GM21528 (cell line): ENCODE measurements around the gene PRSS37.
"Not testable (repeated sequence)": the region's sequence is repeated elsewhere in the genome, so short reads cannot be mapped to it uniquely, and the experiment has no call there.

Experiments used
- ATAC-seq: cut with Tn5 transposase; IDR thresholded peaks from one replicate; pipeline ENCODE4 v1.9.1; 2021; ENCODE audit warnings: mild to moderate bottlenecking, moderate library complexity; ENCODE audit not compliant: unreplicated experiment, low FRiP score

PRSS37 gene, protein sequence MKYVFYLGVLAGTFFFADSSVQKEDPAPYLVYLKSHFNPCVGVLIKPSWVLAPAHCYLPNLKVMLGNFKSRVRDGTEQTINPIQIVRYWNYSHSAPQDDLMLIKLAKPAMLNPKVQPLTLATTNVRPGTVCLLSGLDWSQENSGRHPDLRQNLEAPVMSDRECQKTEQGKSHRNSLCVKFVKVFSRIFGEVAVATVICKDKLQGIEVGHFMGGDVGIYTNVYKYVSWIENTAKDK

DNA sequence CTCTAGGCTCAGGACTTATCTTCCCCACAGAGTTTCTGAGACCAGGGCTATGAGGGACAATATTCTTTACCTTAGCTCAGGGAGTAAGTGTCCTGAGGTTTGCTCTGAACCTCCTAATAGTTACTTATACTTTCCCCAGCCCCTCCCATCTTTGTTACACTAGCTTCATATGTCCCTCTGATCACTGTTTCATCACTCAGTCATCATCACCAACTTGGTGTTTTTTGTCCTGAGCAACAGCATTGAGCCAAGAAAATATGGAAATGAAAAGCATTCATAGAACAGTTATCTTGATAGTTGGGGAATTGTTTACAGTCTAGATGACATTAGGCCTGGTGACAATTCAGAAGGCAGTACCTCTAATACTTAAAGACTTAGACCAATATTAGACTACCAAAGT lies at the start of gene PRSS37:
TSS of gene PRSS37 (minus strand) at position 101 of the 400 bp plus-strand sequence. CDS start 436 bp downstream, outside the sequence.
- ATAC-seq = no peak

DNA sequence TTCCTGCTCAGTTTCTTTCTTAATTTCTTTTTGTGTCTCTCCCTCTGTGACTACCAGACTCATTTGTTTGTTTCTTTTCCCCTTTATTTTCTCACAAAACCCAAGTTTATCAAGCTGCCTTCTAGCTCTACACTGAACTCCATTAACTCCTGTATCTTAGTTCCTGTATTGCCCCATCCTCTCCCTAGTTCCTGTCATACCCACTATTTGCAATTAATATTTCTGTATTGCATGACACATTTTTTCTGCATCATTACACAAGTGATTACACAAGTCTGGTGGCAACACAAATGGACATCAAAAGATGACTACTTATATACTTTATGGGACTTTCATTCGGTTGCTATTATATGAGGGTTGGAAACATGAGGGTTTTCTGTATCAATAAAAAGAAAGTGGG lies 48.0 kb upstream of the PRSS37 start:
- ATAC-seq = no peak

DNA sequence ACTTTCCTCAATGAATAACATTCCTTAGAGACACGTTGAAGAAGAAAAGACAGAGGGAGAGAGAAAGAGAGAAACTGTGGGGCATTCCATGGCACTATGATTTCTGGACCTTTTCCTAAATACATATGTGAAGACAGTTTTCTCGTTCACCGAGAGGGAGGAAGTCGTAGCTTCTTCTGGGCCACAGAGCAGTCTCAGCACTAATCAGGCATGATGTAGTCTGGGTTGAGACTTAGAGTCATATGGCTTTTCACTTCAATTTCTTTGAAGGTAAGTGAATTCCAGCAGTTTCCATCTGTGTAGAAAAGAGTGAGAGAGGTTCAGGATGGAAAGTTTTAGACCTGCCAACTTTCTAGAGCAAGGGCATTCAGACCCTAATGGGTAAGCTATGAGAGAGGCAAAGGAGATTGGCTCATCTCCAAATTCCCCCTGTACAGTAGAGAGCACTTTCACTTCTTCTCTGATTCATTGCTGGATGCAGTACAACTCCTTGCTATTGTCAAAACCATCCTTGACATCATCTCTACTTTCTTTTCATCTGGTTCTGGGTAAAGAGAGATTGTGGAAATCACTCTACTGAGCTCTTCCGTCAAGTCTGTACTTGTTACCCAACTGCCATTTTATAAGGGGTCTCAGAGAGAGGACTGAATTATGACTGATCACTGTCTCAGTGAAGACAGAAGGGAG lies 43.4 kb upstream of the PRSS37 start:
- no peak for ATAC-seq

DNA sequence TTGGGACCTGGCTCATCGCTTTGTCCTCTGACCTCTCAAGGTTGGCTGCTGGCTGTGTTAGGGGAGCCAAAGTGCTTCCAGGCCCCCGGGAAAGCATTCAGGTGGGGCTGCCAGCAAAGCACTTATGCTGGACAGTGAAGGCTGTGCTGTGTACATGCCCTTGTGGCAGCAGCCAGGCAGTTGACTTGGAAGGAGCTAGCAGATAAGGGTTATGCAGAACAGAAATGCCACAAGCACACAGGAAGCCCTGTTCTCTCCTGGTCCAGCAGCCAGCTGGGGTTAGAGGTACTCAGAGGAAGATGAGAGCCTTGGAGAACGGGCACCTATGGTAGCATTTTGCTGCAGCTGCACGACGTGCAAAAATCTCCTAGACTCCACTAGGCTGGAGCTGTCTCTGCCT lies 39.7 kb upstream of the PRSS37 start:
- no peak for ATAC-seq

DNA sequence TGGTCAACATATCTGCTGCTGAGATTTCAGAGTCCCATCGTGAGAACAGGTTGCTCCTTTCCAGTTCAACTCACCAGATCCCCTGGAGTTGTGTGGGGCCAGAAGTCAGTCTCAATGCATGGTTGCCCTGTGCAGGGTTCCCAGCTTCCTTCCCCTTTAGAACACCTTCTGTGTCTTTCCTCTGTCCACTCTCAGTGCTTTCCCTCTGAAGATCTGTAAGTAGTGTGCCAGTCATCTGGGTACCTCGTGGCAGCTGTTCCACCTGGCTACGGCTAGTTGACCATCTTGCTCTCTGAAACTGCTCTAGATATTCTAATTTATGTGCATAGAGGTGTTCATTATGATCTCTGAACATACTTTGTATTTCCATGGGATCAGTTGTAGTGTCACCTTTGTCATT lies 36.1 kb upstream of the PRSS37 start:
- no peak for ATAC-seq

DNA sequence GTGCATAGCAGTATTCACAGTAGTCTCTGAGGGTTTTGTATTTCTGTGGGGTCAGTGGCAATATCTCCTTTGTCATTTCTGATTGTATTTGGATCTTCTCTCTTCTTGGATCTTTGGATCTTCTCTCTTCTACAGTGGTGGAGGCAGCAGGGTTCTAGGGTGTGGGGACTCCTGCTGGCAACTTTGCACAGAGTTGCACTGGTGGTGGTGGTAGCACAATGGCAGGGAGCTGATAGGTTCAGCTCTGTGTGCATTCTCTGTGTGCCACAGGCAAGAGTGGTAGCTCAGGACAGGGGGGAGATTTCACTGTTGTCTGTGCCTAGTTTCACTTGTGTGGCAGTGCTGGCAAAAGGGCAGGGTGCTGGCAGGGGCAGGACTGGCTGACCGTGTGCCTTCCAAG lies 35.1 kb upstream of the PRSS37 start:
- ATAC-seq = no peak

DNA sequence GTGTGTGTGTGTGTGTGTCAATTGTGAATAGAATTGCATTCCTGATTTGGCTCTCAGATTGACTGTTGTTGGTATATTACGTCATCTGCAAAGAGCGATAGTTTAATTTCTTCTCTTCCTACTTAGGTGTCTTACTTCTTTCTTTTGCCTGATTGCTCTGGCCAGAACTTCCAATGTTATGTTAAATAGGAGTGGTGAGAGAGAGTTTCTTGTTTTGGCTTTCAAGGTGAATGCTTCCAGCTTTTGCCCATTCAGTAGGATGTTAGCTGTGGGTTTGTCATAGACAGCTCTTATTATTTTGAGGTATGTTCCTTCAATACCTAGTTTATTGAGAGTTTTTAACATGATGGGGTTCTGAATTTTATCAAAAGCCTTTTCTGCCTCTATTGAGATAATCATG lies 34.2 kb upstream of the PRSS37 start:
- no peak for ATAC-seq

DNA sequence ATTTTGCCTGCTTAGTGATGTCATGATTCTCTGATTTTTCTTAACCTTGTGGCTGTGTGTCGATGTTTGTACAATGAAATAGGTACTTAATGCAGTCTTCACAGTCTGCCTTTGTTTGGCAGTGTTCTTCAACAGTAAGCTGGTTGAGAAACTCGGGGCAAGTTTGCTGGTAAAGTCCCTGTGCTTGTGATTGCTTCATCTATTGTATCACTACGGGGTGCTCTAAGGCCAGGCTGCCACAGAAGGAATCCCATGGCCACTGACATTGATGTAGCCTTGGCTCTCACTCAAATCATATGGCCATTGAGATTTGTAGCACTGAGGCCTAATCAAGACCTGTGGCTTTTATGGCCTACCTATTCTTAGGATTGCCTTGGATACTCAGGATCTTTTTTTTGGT lies 33.5 kb upstream of the PRSS37 start:
- ATAC-seq = no peak

DNA sequence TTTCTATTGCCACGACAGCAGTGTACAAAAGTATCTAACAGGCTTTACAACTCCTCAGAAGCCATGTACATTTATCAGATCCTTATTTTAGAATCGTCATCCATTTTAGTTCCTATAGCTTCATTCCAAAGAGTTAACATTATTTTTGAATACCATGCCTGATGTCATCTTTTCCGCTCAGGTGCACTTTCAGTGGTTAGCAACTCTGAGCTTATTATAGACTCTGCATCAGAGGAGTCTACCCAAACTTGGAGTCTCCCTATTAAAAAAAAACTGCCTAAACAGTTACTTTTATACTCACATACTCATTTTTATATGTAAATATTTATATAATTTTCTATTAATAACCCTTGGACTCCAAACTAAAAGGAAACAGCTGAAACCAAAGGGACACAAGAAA lies 31.6 kb upstream of the PRSS37 start:
- no peak for ATAC-seq

DNA sequence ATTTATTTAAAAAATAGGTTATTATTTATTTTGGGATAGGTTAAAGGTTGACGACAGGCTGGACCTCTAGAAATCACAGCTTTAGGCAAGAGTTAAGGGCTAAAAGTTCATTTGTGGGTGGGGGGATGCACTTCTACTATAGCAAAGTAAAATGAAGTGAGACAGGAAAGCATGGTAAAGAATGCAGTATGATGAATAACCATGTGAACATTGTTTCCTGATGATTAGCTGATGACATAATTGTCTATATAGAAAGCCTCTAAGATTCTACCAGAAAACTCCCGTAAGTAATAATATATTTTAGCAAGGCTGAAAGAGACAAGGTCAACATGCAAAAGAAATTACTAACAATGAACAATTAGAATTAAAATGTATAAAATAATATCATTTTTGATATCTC lies 25.7 kb upstream of the PRSS37 start:
- no peak for ATAC-seq

DNA sequence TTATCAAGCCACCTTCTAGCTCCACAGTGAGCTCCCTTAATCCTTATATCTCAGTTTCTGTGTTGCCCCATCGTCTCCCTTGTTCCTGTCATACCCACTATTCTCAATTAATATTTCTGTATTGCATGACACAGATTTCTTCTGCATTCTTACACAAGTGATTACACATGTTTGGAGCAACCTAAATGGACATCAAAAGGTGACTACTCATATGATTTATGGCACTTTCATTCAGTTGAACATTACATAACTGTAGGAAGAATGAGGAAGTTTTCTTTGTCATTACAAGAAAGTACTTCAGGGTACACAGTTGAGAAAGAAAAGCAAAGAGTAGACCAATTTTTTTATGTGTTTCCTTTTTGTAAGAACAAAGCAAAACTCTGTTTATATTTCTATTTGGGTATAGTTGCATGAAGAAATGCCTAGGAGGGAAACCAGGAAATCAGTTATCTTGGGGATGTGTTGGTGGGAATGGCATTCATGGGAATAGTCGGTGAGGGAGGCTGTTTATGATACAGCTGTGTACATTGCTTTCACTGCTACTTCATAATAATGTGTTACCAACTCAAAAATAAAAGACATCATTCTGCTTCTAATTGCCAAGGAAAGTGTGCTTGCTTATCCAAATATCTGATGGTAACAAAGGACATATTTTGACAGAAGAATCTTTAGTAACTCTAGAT lies 23.6 kb upstream of the PRSS37 start:
- no peak for ATAC-seq

DNA sequence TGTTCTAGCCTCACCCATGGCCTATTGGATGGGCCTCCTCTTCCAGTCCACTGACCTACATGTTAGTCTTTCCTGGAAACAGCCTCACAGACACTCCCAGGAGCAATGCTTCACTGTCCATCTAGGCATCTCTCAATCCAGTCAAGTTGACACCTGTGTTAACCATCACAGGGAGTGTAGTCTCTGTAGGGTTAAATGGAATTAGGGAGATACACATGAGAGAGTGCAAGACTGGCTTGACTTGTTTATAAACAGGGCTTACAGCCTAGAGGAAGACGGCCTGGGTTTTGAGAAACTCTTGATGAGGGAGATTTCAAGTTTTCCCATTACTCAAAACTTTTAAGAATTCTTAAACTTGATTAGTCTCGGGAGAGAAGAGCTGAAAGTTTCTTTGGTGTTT lies 18.9 kb upstream of the PRSS37 start:
- no peak for ATAC-seq

DNA sequence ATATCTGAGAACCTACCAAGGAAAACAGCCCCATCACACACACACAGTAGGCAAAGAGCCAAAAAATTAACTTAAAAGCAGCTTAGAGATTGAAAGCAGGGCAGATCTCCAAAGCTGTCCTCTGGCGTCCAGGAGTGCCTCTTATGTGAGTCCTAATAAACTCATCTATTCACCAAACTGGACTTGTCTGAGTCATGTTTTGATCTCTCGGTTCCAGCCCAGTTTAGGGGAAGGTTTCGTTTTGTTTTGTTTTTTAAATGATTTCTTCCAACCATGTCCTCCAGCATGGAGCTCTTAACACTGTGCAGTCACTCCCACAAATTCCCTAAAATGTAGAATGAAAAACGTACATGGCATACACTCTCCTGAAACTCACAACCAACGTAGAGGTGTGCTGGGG lies 6.7 kb upstream of the PRSS37 start:
- no peak for ATAC-seq

DNA sequence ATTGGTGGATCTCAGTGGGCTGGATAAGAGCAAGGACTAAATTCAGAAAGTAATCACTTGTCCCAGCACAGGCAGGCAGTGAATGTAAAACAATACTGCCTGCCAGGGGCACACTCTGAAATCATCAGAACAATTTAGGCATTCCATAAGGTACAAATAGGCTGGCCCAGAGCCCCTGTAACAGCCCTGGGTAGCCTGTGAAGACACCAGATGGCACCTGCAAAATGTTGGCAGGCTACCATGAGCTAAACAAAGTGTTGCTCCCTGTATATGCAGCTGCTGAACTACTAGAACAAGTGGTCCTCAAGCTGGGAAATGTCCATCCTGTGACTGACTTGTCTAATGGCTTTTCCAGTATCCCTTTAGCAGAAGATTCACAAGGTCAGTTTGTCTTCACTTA lies 3.0 kb upstream of the PRSS37 start:
- ATAC-seq = no peak

DNA sequence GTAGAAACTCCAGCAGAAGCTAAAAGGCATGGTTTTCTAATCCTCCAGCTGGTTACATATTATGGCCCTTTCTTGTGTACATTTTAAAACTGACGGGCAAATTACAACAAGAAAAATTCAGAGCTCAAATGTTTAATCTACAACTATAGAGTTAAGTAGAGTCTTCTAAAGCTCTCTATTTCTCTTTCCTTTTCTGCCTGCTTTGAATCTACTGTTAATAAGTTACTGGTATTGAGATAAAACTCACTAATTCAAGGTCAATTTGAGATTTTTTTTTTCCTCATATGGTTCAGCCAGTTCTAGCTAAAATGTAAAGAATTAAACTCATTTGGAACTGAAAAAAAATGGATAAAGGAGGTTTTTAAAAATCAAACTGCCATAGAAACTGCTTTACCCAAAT lies 1.6 kb upstream of the PRSS37 start:
- no peak for ATAC-seq

DNA sequence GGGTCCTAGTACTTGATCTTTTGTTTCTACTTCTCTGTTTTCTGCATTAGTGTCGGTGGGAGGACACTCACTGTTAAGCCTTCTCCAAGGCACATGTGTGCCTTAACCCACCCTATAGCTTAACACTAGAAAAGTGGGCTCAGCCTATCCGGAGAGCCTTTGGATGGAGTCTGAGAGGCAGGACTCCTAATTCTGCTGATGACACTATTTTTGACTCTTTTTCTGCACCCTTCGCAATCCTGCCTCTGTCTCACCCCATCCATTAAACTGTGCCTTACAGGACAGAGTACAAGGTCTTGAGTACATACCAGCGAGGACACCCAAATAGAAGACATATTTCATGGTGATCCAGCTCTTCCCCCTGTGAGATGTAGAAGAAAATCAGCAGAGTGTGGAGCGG lies 577 bp downstream of the PRSS37 start:
- ATAC-seq = no peak

DNA sequence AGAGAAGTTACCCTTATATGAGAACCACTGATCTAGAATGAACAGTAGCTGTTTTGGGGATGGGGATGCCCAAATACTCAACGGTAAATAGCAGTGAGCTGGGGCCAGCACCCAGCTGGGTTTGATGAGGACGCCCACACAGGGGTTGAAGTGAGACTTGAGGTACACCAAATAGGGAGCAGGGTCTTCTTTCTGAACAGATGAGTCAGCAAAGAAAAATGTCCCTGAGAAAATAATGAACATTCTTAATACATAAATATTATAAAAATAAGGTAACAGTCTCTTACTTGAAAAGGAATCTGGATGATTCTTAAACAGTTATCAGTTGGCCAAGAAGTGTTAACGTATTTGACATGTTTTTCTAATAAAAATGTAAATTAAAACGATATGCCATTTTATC lies 2.0 kb downstream of the PRSS37 start:
- ATAC-seq = no peak

DNA sequence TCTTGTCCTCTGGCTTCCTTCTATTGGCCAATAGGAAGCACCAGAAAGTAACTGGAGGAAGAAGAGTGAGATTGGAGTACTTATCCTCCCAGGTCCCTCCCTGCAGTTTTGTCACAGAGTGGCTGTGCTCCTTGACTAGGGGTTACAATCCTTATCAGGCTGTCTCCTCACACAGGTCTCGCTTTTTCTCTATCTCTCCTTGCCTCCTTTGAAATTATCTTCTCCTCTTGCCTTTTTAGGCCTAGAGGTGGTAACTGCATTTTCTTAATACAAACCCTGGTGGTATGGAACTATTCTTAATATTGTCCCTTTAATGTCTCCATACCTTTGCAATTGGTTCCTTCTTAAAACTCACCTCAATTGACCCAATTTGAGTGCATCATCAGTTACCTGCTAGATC lies 2.7 kb downstream of the PRSS37 start:
- no peak for ATAC-seq

DNA sequence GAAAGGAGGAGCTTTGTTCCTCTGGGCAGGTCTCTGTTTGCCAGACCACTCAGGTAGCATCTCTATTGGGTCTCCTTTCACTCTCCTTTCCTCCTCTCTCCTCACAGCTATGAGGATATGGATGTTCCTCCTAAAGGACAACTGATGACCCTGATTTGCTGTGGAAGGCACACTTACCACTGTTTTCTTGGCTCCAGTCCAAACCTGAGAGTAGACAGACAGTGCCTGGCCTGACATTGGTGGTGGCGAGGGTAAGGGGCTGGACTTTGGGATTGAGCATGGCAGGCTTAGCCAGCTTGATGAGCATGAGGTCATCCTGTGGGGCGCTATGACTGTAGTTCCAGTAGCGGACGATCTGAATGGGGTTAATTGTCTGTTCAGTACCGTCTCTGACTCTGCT lies 3.6 kb downstream of the PRSS37 start:
- no peak for ATAC-seq

DNA sequence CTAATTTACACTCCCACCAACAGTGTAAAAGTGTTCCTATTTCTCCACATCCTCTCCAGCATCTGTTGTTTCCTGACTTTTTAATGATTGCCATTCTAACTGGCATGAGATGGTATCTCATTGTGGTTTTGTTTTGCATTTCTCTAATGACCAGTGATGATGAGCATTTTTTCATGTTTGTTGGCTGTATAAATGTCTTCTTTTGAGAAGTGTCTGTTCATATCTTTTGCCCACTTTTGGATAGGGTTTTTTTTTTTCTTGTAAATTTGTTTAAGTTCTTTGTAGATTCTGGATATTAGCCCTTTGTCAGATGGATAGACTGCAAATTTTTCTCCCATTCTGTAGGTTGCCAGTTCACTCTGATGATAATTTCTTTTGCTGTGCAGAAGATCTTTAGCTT lies 18.9 kb downstream of the PRSS37 start:
- ATAC-seq = not testable (repeated sequence)

DNA sequence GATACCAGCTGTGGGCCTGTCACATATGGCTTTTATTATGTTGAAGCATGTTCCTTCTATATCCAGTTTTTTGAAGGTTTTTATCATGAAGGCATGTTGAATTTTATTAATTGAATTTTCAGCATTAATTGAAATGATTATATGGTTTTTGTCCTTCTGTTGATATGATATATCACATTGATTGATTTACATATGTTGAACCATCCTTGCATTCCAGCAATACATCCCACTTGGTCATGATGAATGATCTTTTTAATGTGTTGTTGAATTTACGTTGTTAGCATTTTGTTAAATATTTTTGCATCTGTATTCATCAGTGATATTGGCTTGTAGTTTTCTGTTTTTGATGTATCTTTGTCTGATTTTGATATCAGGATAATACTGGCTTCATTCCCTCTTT lies 21.2 kb downstream of the PRSS37 start:
- ATAC-seq = no peak

DNA sequence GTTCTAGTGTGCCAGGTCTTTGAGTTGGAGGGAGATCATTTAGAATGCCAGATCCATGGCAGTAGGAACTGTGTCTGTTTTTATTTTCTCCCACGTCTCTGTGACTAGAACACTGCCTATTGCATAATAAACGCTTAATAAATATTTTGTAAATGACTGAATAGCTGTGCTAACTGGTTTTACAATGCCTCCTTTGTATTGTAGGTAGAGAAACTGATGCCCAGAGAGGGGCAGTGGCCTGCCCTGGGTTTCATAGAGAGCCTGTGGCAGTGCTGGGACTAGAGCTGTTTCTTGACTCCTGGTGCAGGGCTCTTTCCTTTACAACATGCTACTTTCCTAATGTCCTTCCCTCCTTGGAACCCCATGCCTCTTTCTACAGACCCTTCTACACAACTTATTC lies 48.8 kb downstream of the PRSS37 start:
- ATAC-seq = no peak
